ENCODE measurements around the gene ZKSCAN4. TPM values are rescaled to one million over a fixed set of nuclear protein-coding genes. Genes with fewer than 3 reads are reported as not detected.
A peak's percentile ranks its signal among the peaks of the same experiment; 100 is the strongest.

The ZKSCAN4 gene
- total and polyA plus RNA-seq, 10 of the 15 experiments (the other 5 are each of a cell fraction or from before 2014, with no cell fraction given) = 3.0 to 6.5 (median 5.0) TPM

- TF ChIP-seq PRDM15 (CRISPR knock-in tag; IDR thresholded peaks at IDR 0.05) (no peak), MTA2 (IDR thresholded peaks at IDR 0.05; ENCODE audit: low read depth) (0 out of 2 replicates have a peak, but pooled peaks have one; percentile 19), MTA3 (IDR thresholded peaks at IDR 0.05; ENCODE audit: borderline replicate concordance, low read length) (no peak), CHD2 (IDR thresholded peaks at IDR 0.05; ENCODE audit: borderline replicate concordance, low read depth, low read length) (peak; percentile 40; the same call in 1 of the 2 replicates), MXI1 (IDR thresholded peaks at IDR 0.05; ENCODE audit: low read depth, low read length) (peak; percentile 88), KAT2A (conservative IDR thresholded peaks at IDR 0.05; ENCODE audit: control insufficient read depth, low read depth, low read length) (no peak), SREBF1 (IDR thresholded peaks at IDR 0.05; ENCODE audit: low read length) (peak; percentile 34; the same call in 1 of the 2 replicates), ZNF622 (IDR thresholded peaks at IDR 0.05) (no peak; the same call in 1 of the 2 replicates), PKNOX1 (IDR thresholded peaks at IDR 0.05) (0 out of 2 replicates have a peak, but pooled peaks have one; percentile 15), YY1 (IDR thresholded peaks at IDR 0.05; ENCODE audit: low read depth, low read length) (peak; percentile 98), MAX (IDR thresholded peaks at IDR 0.05; ENCODE audit: low read depth, low read length) (peak; percentile 75; the same call in 1 of the 2 replicates), RFX5 (IDR thresholded peaks at IDR 0.05; ENCODE audit: low read depth, low read length) (no peak), EP300 (IDR thresholded peaks at IDR 0.05; ENCODE audit: borderline replicate concordance in 1 of 2, control insufficient read depth in 1 of 2, low read depth in 2 of 2, low read length in 2 of 2) (peak; percentile 15 to 35; a peak in 1 of 4 replicates), E2F8 (IDR thresholded peaks at IDR 0.05; ENCODE audit: low read depth, partially characterized antibody) (peak; percentile 88), BCLAF1 (IDR thresholded peaks at IDR 0.05) (no peak)
Measured at GRCh38 chr6:28225056-28225834, 26.8 kb downstream of the ZKSCAN4 start, which contains the start of gene ZSCAN9 (continued).

Measured in GM12878 (cell line).